K562 (cell line): Measurements from ENCODE around the gene TMEM81. TPM values are rescaled to one million over a fixed set of nuclear protein-coding genes. Genes with fewer than 3 reads are reported as not detected.

Experiments
- ATAC-seq: fragments of 200-7000 bp; cut with Tn5 transposase; 3 replicates; pipeline ENCODE4 v1.9.1; 2020; ENCODE audit warnings: moderate library complexity
- BruUV-seq: library from RNA; stranded (reverse); fragments of 400-500 nt; replicated peaks from 2 replicates; lab custom pipeline; 2021; lab: Mats Ljungman, UMichigan
- CTCF ChIA-PET: fragments of 300-600 bp; formaldehyde crosslinking; extraction: SDS; loops from one replicate; lab custom pipeline; 2021; ENCODE audit warnings: low intra/inter-chr PET ratio; lab: Yijun Ruan, JAX
- POLR2A ChIA-PET: fragments of 300-600, 350-650 bp; sonication (Branson Sonifier 250); formaldehyde crosslinking; extraction: SDS; loops from one replicate; lab custom pipeline; 2021; ENCODE audit warnings: antibody characterized with exemption, inconsistent platforms; lab: Yijun Ruan, JAX
- DNase-seq, 4 experiments: peaks; one replicate each; pipeline versions ENCODE4 v3.0.0 to v3.0.0-alpha.2; 2011 to 2018; ENCODE audit warnings: low spot score in 3 of 4, mixed read lengths in 3 of 4; ENCODE audit errors: extremely low read depth in 1 of 4
- FAIRE-seq: peaks from 2 replicates; lab custom pipeline; 2011; peaks lifted over from hg19 to GRCh38; lab: Jason Lieb, UNC
- H2AFZ ChIP-seq: 2 replicates; pipeline ENCODE4 v1.6.0; 2011; ENCODE audit warnings: low read depth, low read length, control low read depth, inconsistent platforms
- H3K27ac ChIP-seq: fragments of 200-600 bp; 3 replicates; pipeline ENCODE4 v1.8.0; 2011; ENCODE audit warnings: low read depth, mild to moderate bottlenecking, control low read depth, inconsistent platforms, low read length, moderate library complexity, mixed read lengths; ENCODE audit errors: extremely low read depth
- H3K27me3 ChIP-seq, 2 experiments: fragments of 300-600 bp in 1 of 2; 2 replicates in 1 of 2; 3 replicates in 1 of 2; pipeline versions ENCODE4 v1.6.0 to v1.8.0; 2011; ENCODE audit warnings: inconsistent platforms in 2 of 2, low read length in 2 of 2, mild to moderate bottlenecking in 1 of 2, mixed read lengths in 1 of 2, moderate library complexity in 1 of 2; ENCODE audit not compliant: control insufficient read depth in 2 of 2, insufficient read depth in 2 of 2
- H3K36me3 ChIP-seq: fragments of 300-600 bp; 3 replicates; pipeline ENCODE4 v1.8.0; 2011; ENCODE audit warnings: mild to moderate bottlenecking, low read length, inconsistent platforms; ENCODE audit not compliant: control insufficient read depth, insufficient read depth
- H3K4me1 ChIP-seq, 2 experiments: fragments of 200-600 bp in 1 of 2; replicated peaks in 1 of 2; 2 replicates in 1 of 2; 3 replicates in 1 of 2; pipeline versions ENCODE4 v1.5.1 to v1.8.0; 2011; ENCODE audit warnings: inconsistent platforms in 2 of 2, low read length in 2 of 2, mild to moderate bottlenecking in 1 of 2, mixed read lengths in 1 of 2, moderate library complexity in 1 of 2; ENCODE audit not compliant: control insufficient read depth in 2 of 2, insufficient read depth in 2 of 2
- H3K4me2 ChIP-seq: 2 replicates; pipeline ENCODE4 v1.6.1; 2011; ENCODE audit warnings: low read length, control low read depth, inconsistent platforms, mixed read lengths; ENCODE audit not compliant: insufficient read depth
- H3K4me3 ChIP-seq: fragments of 200-600 bp; sonication (generic), shearing (Covaris generic); 2 replicates; pipeline ENCODE4 v1.5.1; 2016; ENCODE audit warnings: control low read depth, inconsistent platforms
- H3K79me2 ChIP-seq: fragments of 200-600 bp; 3 replicates; pipeline ENCODE4 v1.8.0; 2011; ENCODE audit warnings: low read length, inconsistent platforms; ENCODE audit not compliant: control insufficient read depth, insufficient read depth
- H3K9ac ChIP-seq, 2 experiments: 2 replicates each; pipeline versions ENCODE4 v1.6.0 to v1.6.1; 2011; ENCODE audit warnings: low read depth in 2 of 2, low read length in 2 of 2, control low read depth in 1 of 2, inconsistent platforms in 1 of 2, mild to moderate bottlenecking in 1 of 2, mixed read lengths in 1 of 2; ENCODE audit not compliant: insufficient read depth in 1 of 2
- H3K9me1 ChIP-seq: one replicate; pipeline ENCODE4 v1.6.0; 2011; ENCODE audit warnings: inconsistent platforms, mild to moderate bottlenecking, low read length, moderate library complexity; ENCODE audit not compliant: control insufficient read depth, insufficient read depth
- H3K9me3 ChIP-seq: replicated peaks from 2 replicates; pipeline ENCODE4 v1.5.1; 2011; ENCODE audit warnings: low read depth, low read length, inconsistent platforms; ENCODE audit not compliant: control insufficient read depth, insufficient read depth
- H4K20me1 ChIP-seq: replicated peaks from 2 replicates; pipeline ENCODE4 v1.6.1; 2011; ENCODE audit warnings: low read length, inconsistent platforms, mixed read lengths; ENCODE audit not compliant: control insufficient read depth, insufficient read depth
- CHAMP1 ChIP-seq: fragments of 450-650 bp; IDR thresholded peaks from 2 replicates; pipeline ENCODE4 v1.6.1; 2016; ENCODE audit warnings: mild to moderate bottlenecking
- MGA ChIP-seq: fragments of 450-650 bp; IDR thresholded peaks from 2 replicates; pipeline ENCODE4 v1.6.1; 2016; ENCODE audit warnings: mild to moderate bottlenecking, moderate library complexity
- POLR2H ChIP-seq: IDR thresholded peaks from 2 replicates; pipeline ENCODE4 v1.6.1; 2016; ENCODE audit warnings: missing genetic modification characterization, low read depth, mild to moderate bottlenecking, control low read depth, missing compliant biosample characterization, moderate library complexity
- SFPQ ChIP-seq: fragments of 200-400 bp; formaldehyde crosslinking; IDR thresholded peaks from 2 replicates; pipeline ENCODE4 v1.6.1; 2017; ENCODE audit warnings: mild to moderate bottlenecking, low read depth, low read length, moderate library complexity
- ZBED1 ChIP-seq: IDR thresholded peaks from 2 replicates; pipeline ENCODE4 v1.6.1; 2014
- ZNF224 ChIP-seq: sonication (generic); formaldehyde crosslinking; IDR thresholded peaks from 2 replicates; pipeline ENCODE4 v1.8.0; 2022; ENCODE audit warnings: mild to moderate bottlenecking, missing genetic modification reagents
- ZNF707 ChIP-seq: fragments of 250-450 bp; sonication (Bioruptor Pico); conservative IDR thresholded peaks from 2 replicates; pipeline ENCODE4 v1.8.0; 2022; ENCODE audit warnings: inconsistent platforms, mild to moderate bottlenecking, moderate library complexity
- in situ Hi-C: fragments of 300-500 bp; cut with MboI; formaldehyde crosslinking; loops from 4 replicates; pipeline ENCODE4 v1.15.0; 2018; ENCODE audit warnings: inconsistent platforms, mixed read lengths
- intact Hi-C: fragments of 100-400 bp; cut with micrococcal nuclease; formaldehyde crosslinking; loops from 2 replicates; pipeline ENCODE4 v1.14.2; 2022
- polyA plus RNA-seq, 8 experiments: library from polyadenylated mRNA; depleted of rRNA in 4 of 8; stranded (reverse) in 5 of 8; unstranded in 3 of 8; fragments of >200 nt; fragmentation: Nextera tagmentation in 2 of 8; fragmentation: Illumina TruSeq in 1 of 8; extraction: Ambion mirVana in 2 of 8; extraction: Trizol in 1 of 8; gene quantifications; 2 replicates each; pipeline versions ENCODE4 v1.2.1 to v1.2.3, GENCODE V29; 2011 to 2014; ENCODE audit warnings: inconsistent platforms in 1 of 8, missing spikeins in 1 of 8
- total RNA-seq, 7 experiments: library from RNA; depleted of rRNA in 6 of 7; stranded (reverse); fragments of >200 nt in 6 of 7; fragmentation: Illumina TruSeq in 2 of 7; extraction: Trizol in 2 of 7; gene quantifications; 2 replicates each; pipeline versions ENCODE4 v1.2.1 to v1.2.3, GENCODE V29; 2011 to 2021; ENCODE audit warnings: low replicate concordance in 1 of 7

The TMEM81 gene
- total and polyA plus RNA-seq, 9 of the 15 experiments (the other 6 are each of a cell fraction or from before 2014, with no cell fraction given) = 3.2 to 6.1 (median 4.4) TPM

GRCh38 chr1:205098242-205098641, 14.0 kb upstream of the TMEM81 start:
- DNase-seq = no peak
- no peak for ATAC-seq
- Histone ChIP-seq H2AFZ (no peak overlapping the region), H3K4me3 (no peak overlapping the region), H3K9ac (no peak overlapping the region), H3K4me1 (no peaks in the 10 kb centered on the region), H4K20me1 (no peaks in the 10 kb centered on the region), H3K9me1 (no peaks in the 10 kb centered on the region), H3K27me3 (no peaks in the 10 kb centered on the region), H3K79me2 (no peaks in the 10 kb centered on the region), H3K27ac (no peak overlapping the region), H3K36me3 (peaks cover 95% of the 10 kb centered on the region), H3K9me3 (no peaks in the 10 kb centered on the region), H3K4me2 (no peak overlapping the region)
- ChIA-PET CTCF (no interaction called here), POLR2A (interaction anchor here (1.4 to 1.7 kb wide), 3 partner anchors 11 to 23 kb away, joined by 4 read pairs; partner anchors contain the start of gene RBBP5)
- intact Hi-C loops = no loop called here
- BruUV-seq = no TSS peak
- in situ Hi-C loops = no loop called here
- no peak for FAIRE-seq
- TF ChIP-seq POLR2H (tag) (no peak), ZNF224 (no peak), ZBED1 (no peak), SFPQ (no peak), ZNF707 (no peak), MGA (no peak), CHAMP1 (no peak)
